Stimulated activated CD8-positive, alpha-beta memory T cell treated with anti-CD3 and anti-CD28 coated beads, Interleukin-7, amount 100 ng/mL, for 4 hours (primary cell): ENCODE data around the gene CIZ1.
"Not testable (repeated sequence)": the region's sequence is repeated elsewhere in the genome, so short reads cannot be mapped to it uniquely, and the experiment has no call there.

Experiments used
- DNase-seq, 2 donors: peaks; one replicate each; pipeline ENCODE4 v3.0.0-alpha.2; 2020; ENCODE audit warnings: low read depth in 2 of 2

CIZ1 gene

GRCh38 chr9:128146591-128147120 lies 44.7 kb downstream of the CIZ1 start:
- DNase-seq: no peak

- no peak for DNase-seq
Observed at GRCh38 chr9:128145951-128146351, 45.4 kb downstream of the CIZ1 start.

- DNase-seq: no peak
Observed at GRCh38 chr9:128145536-128145935, 45.8 kb downstream of the CIZ1 start.

GRCh38 chr9:128144239-128145181 lies 46.9 kb downstream of the CIZ1 start:
- DNase-seq: no peak

GRCh38 chr9:128143525-128144238 lies 47.7 kb downstream of the CIZ1 start:
- no peak for DNase-seq

GRCh38 chr9:128142596-128142995 lies 48.8 kb downstream of the CIZ1 start:
- no peak for DNase-seq

GRCh38 chr9:128142061-128142460 lies 49.3 kb downstream of the CIZ1 start:
- DNase-seq: no peak

- no peak for DNase-seq
Observed at GRCh38 chr9:128141604-128142003, 49.8 kb downstream of the CIZ1 start.

GRCh38 chr9:128139621-128140020 lies 51.8 kb downstream of the CIZ1 start:
- no peak for DNase-seq

GRCh38 chr9:128138001-128138400 lies 53.4 kb downstream of the CIZ1 start:
- no peak for DNase-seq

GRCh38 chr9:128136816-128137793 lies 54.3 kb downstream of the CIZ1 start:
- DNase-seq: no peak

- DNase-seq: not testable (repeated sequence)
Observed at GRCh38 chr9:128135561-128135960, 55.8 kb downstream of the CIZ1 start.

GRCh38 chr9:128132139-128132538 lies 59.2 kb downstream of the CIZ1 start:
- DNase-seq: not testable (repeated sequence)

GRCh38 chr9:128131346-128131745 lies 60.0 kb downstream of the CIZ1 start:
- not testable (repeated sequence) for DNase-seq

- DNase-seq: not testable (repeated sequence)
Observed at GRCh38 chr9:128130651-128131050, 60.7 kb downstream of the CIZ1 start.

GRCh38 chr9:128129976-128130590 lies 61.3 kb downstream of the CIZ1 start:
- DNase-seq: peak; percentile 13 to 34

- no peak for DNase-seq
Observed at GRCh38 chr9:128128836-128129590, 62.4 kb downstream of the CIZ1 start.

GRCh38 chr9:128127990-128128835 lies 63.2 kb downstream of the CIZ1 start:
- peak; percentile 71 to 75 for DNase-seq

- DNase-seq: peak; percentile 61 to 84
Observed at GRCh38 chr9:128127568-128127989, 63.8 kb downstream of the CIZ1 start, which contains the start of gene PTGES2. Gene PTGES2, minus strand, starts transcription at chr9:128127729. Its CDS starts 12 bp downstream, at chr9:128127717.
